DMS53 treated with DMSO at 0.1 percent for 48 hours (cell line): ENCODE data around the gene ATP6V1C2.
A peak's percentile ranks its signal among the peaks of the same experiment; 100 is the strongest.

Experiments
- DNase-seq: peaks from one replicate; lab custom pipeline; 2025; ENCODE audit not compliant: unreplicated experiment; lab: John Stamatoyannopoulos, UW

The ATP6V1C2 gene

GRCh38 chr2:10722252-10722825 lies 909 bp downstream of the ATP6V1C2 start:
- DNase-seq, result no peak

DNA sequence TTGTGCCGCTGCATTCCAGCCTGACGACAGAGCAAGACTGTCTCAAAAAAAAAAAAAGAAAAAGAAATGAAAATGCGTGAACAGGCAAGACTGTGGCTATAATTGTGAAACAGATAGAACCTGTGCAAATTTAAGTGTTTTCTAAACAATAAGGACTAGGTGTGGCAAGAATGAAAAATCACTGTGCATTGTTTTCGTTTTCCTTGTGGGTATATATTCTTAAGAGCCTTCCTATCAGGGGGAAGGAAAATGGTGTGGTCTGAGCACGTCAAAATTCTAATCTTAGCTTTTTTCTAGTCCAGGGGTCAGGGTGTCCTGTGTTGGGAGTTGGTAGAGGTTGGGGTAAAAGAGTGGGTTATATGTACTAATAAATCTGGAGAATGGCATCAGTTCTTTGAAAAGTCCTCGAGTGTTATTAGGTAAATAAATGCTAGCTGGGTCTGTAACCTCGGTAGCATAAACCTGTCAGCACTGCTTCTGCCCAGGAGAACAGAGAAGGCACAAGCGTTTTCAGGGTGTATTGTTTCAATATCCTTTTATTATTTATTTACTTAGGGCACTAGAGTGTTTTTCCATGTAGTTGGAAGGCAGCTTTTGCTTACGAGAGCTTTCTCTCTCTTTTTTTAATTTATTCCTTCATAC lies 11.6 kb downstream of the ATP6V1C2 start:
- peak; percentile 6 for DNase-seq

DNA sequence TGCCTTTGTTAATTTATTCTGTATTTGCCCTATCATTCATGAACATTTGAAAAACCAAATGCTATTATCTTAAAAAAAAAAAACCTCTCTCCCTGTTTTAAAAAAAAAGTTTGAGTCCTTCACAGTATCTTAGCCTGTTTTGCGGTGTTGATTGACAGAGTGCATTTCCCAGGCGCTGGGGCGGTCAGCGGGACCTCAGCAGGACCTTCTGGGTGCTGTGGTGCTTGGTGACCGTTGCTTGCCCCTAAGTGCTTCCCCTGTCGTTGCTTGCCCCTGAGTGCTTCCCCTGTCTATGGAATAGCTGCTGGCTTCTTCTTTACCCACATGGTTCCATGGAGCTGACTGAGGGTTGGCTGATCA lies 12.1 kb downstream of the ATP6V1C2 start:
- no peak for DNase-seq

DNA sequence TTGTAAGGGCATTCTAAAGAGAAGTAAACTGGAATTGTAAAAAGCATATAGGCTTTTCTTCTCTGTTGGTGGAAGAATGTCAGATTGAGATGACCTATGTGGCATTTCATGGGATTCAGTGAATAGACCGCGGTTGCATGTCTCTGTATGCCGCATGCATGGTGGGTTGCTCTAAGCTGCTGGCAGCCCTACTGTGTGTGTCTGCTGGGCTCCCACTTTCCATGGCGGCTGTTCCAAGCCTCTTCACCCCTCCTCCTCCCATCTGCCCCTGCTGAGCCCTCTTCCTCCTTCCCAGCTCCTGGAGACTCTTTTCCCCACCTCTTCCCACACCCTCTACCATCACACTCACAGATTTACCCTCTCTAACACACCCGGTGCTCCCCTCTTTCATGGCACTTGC lies 12.6 kb downstream of the ATP6V1C2 start:
- no peak for DNase-seq

DNA sequence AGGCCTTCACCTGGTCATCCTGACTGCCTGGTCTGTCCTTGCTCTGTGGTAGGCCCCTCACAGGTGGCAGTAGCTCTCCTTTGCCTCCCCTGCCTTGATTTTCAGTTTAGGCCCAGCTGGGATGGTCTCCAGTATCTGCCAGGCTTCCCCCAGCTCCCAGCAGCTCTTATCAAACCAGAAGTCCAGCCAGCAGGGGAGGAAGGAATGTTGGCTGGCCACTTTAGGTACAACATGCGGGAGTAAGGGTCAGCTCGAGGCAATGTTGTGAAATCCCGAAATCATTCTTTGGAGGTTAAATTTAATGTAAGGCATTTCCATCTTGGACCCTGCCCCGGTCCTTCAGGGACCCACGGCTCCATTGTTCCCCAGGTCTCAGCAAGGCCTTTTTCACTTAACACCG lies 16.8 kb downstream of the ATP6V1C2 start:
- no peak for DNase-seq

- DNase-seq, result no peak
Observed at GRCh38 chr2:10740226-10740625, 18.8 kb downstream of the ATP6V1C2 start.

GRCh38 chr2:10741139-10741538 lies 19.7 kb downstream of the ATP6V1C2 start:
- DNase-seq, result no peak

DNA sequence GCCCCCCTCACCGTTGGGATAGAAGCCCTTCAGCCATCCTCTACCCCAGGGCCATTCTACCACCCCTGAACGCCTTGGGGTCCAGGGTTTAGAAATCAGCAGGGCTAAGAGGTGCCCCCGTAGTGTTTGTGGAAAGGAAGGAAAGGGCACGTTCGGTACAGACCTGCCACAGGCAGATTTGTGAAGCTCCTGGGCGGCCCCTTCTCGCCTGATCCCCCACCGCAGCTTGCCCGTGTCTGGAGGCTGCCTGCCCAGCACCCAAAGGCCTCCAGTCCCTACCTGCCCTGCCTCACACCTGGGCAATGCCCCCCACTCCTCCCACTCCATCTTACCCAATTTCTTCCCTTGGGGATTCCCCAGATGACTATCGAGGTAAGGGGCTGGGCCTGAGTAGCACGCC lies 21.2 kb downstream of the ATP6V1C2 start:
- DNase-seq, result no peak

DNA sequence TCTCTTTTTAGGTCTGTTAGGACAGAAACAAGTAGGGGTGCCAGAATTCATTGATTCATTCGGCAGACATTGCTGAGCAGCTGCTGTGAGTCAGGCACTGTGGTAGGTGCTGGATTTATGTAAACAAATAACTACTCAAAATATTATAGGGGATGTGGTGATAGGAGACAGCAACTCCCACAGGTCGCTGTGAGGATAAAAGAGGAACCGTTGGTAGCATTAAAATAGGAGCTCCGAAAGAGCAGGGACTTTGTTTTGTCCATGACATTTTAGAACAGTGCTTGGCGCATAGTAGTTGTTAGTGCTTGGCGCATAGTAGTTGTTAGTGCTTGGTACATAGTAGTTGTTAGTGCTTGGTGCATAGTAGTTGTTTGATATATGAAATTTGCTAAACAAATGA lies 29.2 kb downstream of the ATP6V1C2 start:
- no peak for DNase-seq

- no peak for DNase-seq
Observed at GRCh38 chr2:10752236-10752635, 30.8 kb downstream of the ATP6V1C2 start.

DNA sequence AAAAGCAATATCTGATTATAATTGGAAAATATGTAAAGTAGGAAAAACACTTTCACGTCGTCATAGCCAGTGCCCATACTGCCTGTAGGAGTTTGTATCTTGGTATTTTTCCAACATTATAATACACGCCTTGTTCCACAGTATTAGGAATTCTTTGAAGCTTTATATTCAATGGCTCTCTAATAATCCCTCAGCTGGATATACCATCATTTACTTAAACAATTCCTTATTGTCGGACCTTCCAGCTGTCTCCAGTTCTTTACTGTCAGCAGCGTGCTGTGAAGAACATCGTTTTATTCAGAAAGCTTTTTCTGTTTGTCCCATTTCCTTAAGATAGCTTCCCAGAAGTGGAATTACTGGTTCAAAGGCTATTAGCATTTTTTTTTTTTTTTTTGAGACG lies 31.7 kb downstream of the ATP6V1C2 start:
- no peak for DNase-seq

GRCh38 chr2:10753876-10754275 lies 32.4 kb downstream of the ATP6V1C2 start:
- no peak for DNase-seq

DNA sequence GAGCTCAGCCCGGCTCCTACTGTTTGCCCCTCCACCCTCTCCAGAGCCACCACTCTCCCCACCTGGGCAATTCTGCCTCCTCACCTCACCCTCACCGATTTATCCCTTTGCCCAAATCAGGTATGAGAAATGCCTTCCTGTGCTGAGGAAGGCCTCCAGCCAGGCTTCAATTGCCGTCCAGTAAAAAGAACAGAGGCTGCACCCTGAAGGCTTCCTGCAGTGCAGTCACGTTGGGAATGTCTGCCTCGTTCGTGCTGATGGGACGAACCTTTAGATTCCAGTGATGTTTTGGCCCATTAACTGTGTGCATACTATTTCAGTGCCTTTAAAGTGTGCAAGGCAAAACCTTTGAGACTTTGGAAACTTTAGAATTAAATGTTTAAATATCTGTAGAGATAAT lies 34.2 kb downstream of the ATP6V1C2 start:
- DNase-seq, result no peak

- DNase-seq, result no peak
Observed at GRCh38 chr2:10757814-10758286, 36.4 kb downstream of the ATP6V1C2 start.

DNA sequence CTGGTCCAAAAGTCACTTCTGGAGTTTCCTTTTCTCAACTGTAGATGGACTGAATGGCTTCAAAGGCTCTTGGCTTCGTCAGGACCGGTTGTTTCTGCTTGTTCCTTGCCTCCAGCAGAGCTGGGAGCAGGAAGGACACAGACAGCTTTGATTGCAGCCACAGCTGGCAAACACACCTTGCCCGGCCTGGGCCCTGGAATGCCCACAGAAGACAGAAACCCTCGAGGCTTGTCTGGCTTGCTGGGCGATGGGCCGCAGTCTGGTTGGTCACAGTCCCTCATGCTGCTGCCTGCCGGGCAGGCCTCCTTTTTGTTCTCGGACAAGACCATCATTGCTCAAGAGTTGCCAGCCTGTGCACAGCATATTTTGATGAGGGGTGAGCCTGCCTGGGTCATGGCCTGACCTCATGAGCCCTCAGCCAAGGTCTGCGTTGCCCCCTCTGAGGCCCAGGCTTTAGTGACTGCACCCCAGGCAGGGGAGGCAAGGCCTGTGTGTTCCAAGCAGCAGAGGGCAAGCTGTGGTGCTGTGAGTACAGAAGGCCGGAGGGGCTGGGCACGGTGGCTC lies 37.8 kb downstream of the ATP6V1C2 start:
- DNase-seq, result no peak

- DNase-seq, result no peak
Observed at GRCh38 chr2:10760794-10761504, 39.5 kb downstream of the ATP6V1C2 start.

DNA sequence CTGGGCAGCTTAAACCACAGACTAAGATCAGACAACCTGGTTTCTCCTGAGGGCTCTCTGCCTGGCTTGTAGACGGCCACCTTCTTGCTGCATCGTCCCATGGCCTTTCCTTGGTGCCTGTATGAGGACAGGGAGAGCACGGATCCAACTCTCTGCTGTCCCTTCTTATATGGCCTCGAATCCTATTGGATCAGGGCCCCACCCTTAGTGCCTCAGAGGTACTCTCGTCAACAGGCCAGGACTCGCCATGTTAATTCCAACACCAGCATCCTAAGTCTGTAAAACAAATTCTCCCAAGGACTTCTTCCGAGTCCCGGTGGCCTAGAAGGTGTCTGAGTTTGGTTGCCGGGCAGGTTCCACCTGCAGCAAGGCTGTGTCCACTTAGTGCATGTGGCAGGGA lies 40.2 kb downstream of the ATP6V1C2 start:
- DNase-seq, result no peak

- no peak for DNase-seq
Observed at GRCh38 chr2:10762651-10763460, 41.4 kb downstream of the ATP6V1C2 start.

- no peak for DNase-seq
Observed at GRCh38 chr2:10763461-10763800, 42.0 kb downstream of the ATP6V1C2 start.

DNA sequence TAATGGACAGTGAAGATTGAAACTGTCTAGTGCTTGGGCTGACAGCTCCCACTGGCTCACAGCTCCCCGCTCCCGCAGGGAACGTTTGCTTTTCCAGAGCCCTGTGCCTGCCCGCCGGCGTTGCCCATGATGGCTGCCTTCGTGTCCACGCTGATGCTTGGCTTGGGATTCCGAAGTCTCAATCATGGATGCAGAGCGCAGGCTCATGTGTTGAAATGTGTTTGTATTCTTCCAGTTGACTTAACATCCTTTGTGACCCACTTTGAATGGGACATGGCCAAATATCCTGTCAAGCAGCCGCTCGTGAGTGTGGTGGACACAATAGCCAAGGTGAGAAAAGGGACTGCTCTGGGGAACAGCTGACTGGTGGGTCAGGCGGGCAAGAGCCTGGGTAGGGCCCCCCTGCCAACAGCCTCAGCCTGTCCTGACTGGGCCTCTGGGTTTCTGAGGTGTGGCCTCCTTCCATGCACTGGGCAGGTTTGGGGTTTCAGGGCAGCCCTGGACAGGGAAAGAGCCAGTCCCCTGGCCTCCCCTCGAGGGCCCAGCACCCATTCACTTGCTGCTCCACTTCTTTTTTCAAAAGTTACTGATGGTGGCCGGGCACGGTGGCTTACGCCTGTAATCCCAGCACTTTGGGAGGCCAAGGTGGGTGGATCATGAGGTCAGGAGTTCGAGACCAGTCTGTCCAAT lies 42.8 kb downstream of the ATP6V1C2 start:
- DNase-seq, result no peak

- no peak for DNase-seq
Observed at GRCh38 chr2:10764896-10765295, 43.5 kb downstream of the ATP6V1C2 start.
